Measurements from ENCODE around the gene VKORC1L1. TPM values are rescaled to one million over a fixed set of nuclear protein-coding genes. Genes with fewer than 3 reads are reported as not detected.

VKORC1L1 gene
- total RNA-seq, 2 experiments from 2014 or later = 10.9 to 11.1 TPM

Other genes with a start within 250 kb of the VKORC1L1 start
- gene GUSB, start 109.1 kb downstream of the VKORC1L1 start, total RNA-seq = 10 to 100 TPM; 71.9 to 73.5 TPM
- 10 to 100 TPM; 27.0 to 28.8 TPM for gene ASL, start 202.7 kb downstream of the VKORC1L1 start, total RNA-seq
- 10 to 100 TPM; 30.2 to 31.5 TPM for gene CRCP, start 241.8 kb downstream of the VKORC1L1 start, total RNA-seq